Measurements from ENCODE around the gene FAM228B. TPM values are rescaled to one million over a fixed set of nuclear protein-coding genes. Genes with fewer than 3 reads are reported as not detected.

The FAM228B gene
- total RNA-seq, 1 donor = 14.2 TPM

- H3K4me3 ChIP-seq (ENCODE audit: low read depth, low read length) = no peak overlapping the region
- no peak for DNase-seq (ENCODE audit: low read depth)
- no peak for TF ChIP-seq CTCF (IDR thresholded peaks at IDR 0.05; ENCODE audit: insufficient read depth, low read depth, low read length)
Observed at GRCh38 chr2:24158131-24158530, 34.9 kb downstream of the FAM228B start.

- no peak for DNase-seq (ENCODE audit: low read depth)
- TF ChIP-seq CTCF (IDR thresholded peaks at IDR 0.05; ENCODE audit: insufficient read depth, low read depth, low read length) = no peak
- no peak overlapping the region for H3K4me3 ChIP-seq (ENCODE audit: low read depth, low read length)
Observed at GRCh38 chr2:24159708-24160107, 36.4 kb downstream of the FAM228B start.

GRCh38 chr2:24160761-24161160, 37.5 kb downstream of the FAM228B start:
- TF ChIP-seq CTCF (IDR thresholded peaks at IDR 0.05; ENCODE audit: insufficient read depth, low read depth, low read length) = no peak
- no peak for DNase-seq (ENCODE audit: low read depth)
- H3K4me3 ChIP-seq (ENCODE audit: low read depth, low read length) = no peak overlapping the region

GRCh38 chr2:24162494-24162893, 39.2 kb downstream of the FAM228B start:
- TF ChIP-seq CTCF (IDR thresholded peaks at IDR 0.05; ENCODE audit: insufficient read depth, low read depth, low read length) = no peak
- H3K4me3 ChIP-seq (ENCODE audit: low read depth, low read length) = no peak overlapping the region
- no peak for DNase-seq (ENCODE audit: low read depth)

- no peak for DNase-seq (ENCODE audit: low read depth)
- TF ChIP-seq CTCF (IDR thresholded peaks at IDR 0.05; ENCODE audit: insufficient read depth, low read depth, low read length) = no peak
- no peak overlapping the region for H3K4me3 ChIP-seq (ENCODE audit: low read depth, low read length)
Observed at GRCh38 chr2:24163186-24163585, 39.9 kb downstream of the FAM228B start.

GRCh38 chr2:24163601-24164000, 40.3 kb downstream of the FAM228B start:
- no peak overlapping the region for H3K4me3 ChIP-seq (ENCODE audit: low read depth, low read length)
- no peak for TF ChIP-seq CTCF (IDR thresholded peaks at IDR 0.05; ENCODE audit: insufficient read depth, low read depth, low read length)
- no peak for DNase-seq (ENCODE audit: low read depth)

GRCh38 chr2:24164416-24164973, 41.2 kb downstream of the FAM228B start:
- TF ChIP-seq CTCF (IDR thresholded peaks at IDR 0.05; ENCODE audit: insufficient read depth, low read depth, low read length) = peak; percentile 75
- peak; percentile 16 for DNase-seq (ENCODE audit: low read depth)
- no peak overlapping the region for H3K4me3 ChIP-seq (ENCODE audit: low read depth, low read length)
